Measurements from ENCODE around the gene AGTPBP1.

GRCh38 chr9:85599540-85600105 is 142.1 kb downstream of the AGTPBP1 start:
- no peak for TF ChIP-seq POLR2A (IDR thresholded peaks at IDR 0.05)
- no peak for TF ChIP-seq CTCF (IDR thresholded peaks at IDR 0.05)
